HepG2 (cell line): ENCODE measurements around the gene SELENOV. TPM values are rescaled to one million over a fixed set of nuclear protein-coding genes. Genes with fewer than 3 reads are reported as not detected.

Experiments used
- ATF1 ChIP-seq: IDR thresholded peaks from 2 replicates; pipeline ENCODE4 v1.6.1; 2016; ENCODE audit warnings: mild to moderate bottlenecking, control low read depth
- ATM ChIP-seq: fragments of 450-650 bp; IDR thresholded peaks from 2 replicates; pipeline ENCODE4 v1.7.1; 2017; ENCODE audit warnings: mild to moderate bottlenecking, borderline replicate concordance
- ATRX ChIP-seq: sonication (generic); formaldehyde crosslinking; IDR thresholded peaks from 2 replicates; pipeline ENCODE4 v1.4.0; 2020; ENCODE audit warnings: missing genetic modification reagents, borderline replicate concordance
- BCLAF1 ChIP-seq: fragments of 450-650 bp; IDR thresholded peaks from 2 replicates; pipeline ENCODE4 v1.6.1; 2017; ENCODE audit warnings: mild to moderate bottlenecking
- CAMTA2 ChIP-seq: sonication (generic); formaldehyde crosslinking; IDR thresholded peaks from 2 replicates; pipeline ENCODE4 v1.4.0; 2020; ENCODE audit warnings: mild to moderate bottlenecking, missing genetic modification reagents, borderline replicate concordance
- HMG20B ChIP-seq: conservative IDR thresholded peaks from 2 replicates; pipeline ENCODE4 v1.6.1; 2016; ENCODE audit warnings: missing genetic modification reagents, missing compliant biosample characterization
- KAT2B ChIP-seq: fragments of 150-350 bp; IDR thresholded peaks from 2 replicates; pipeline ENCODE4 v1.6.1; 2014; ENCODE audit warnings: low read depth, low read length, borderline replicate concordance
- NFE2 ChIP-seq: sonication (generic); formaldehyde crosslinking; IDR thresholded peaks from 2 replicates; pipeline ENCODE4 v1.4.0; 2020; ENCODE audit warnings: missing genetic modification reagents
- PHF20 ChIP-seq: sonication (generic); formaldehyde crosslinking; IDR thresholded peaks from 2 replicates; pipeline ENCODE4 v1.5.0; 2020; ENCODE audit warnings: mild to moderate bottlenecking, missing genetic modification reagents
- REXO4 ChIP-seq: sonication (generic); formaldehyde crosslinking; IDR thresholded peaks from 2 replicates; pipeline ENCODE4 v1.8.0; 2022; ENCODE audit warnings: missing genetic modification reagents, mild to moderate bottlenecking, borderline replicate concordance
- SRF ChIP-seq: IDR thresholded peaks from 2 replicates; pipeline ENCODE4 v1.6.1; 2011; ENCODE audit warnings: mild to moderate bottlenecking, low read depth, low read length, moderate library complexity
- ZFP41 ChIP-seq: sonication (generic); formaldehyde crosslinking; IDR thresholded peaks from 2 replicates; pipeline ENCODE4 v1.4.0; 2020; ENCODE audit warnings: mild to moderate bottlenecking, missing genetic modification reagents, borderline replicate concordance
- ZNF225 ChIP-seq: sonication (generic); formaldehyde crosslinking; IDR thresholded peaks from 2 replicates; pipeline ENCODE4 v1.4.0; 2020; ENCODE audit warnings: mild to moderate bottlenecking, missing genetic modification reagents
- ZNF329 ChIP-seq: sonication (generic); formaldehyde crosslinking; IDR thresholded peaks from 2 replicates; pipeline ENCODE4 v1.9.0; 2021; ENCODE audit warnings: low read depth, mild to moderate bottlenecking, missing genetic modification reagents
- ZNF337 ChIP-seq: sonication (generic); formaldehyde crosslinking; IDR thresholded peaks from 2 replicates; pipeline ENCODE4 v1.5.1; 2020; ENCODE audit warnings: missing genetic modification reagents, low read depth, mild to moderate bottlenecking, borderline replicate concordance
- ZNF496 ChIP-seq: sonication (generic); formaldehyde crosslinking; IDR thresholded peaks from 2 replicates; pipeline ENCODE4 v1.8.1; 2023; ENCODE audit warnings: mild to moderate bottlenecking, moderate library complexity, missing genetic modification reagents; ENCODE audit not compliant: insufficient replicate concordance
- ZNF850 ChIP-seq: sonication (generic); formaldehyde crosslinking; conservative IDR thresholded peaks from 2 replicates; pipeline ENCODE4 v1.9.0; 2021; ENCODE audit warnings: mild to moderate bottlenecking, missing genetic modification reagents
- polyA plus RNA-seq, 8 experiments: library from polyadenylated mRNA; depleted of rRNA in 3 of 8; stranded (reverse) in 7 of 8; unstranded in 1 of 8; fragments of >200 nt; fragmentation: Illumina TruSeq in 4 of 8; extraction: Trizol in 4 of 8; gene quantifications; 2 replicates each; pipeline versions ENCODE4 v1.2.1 to v1.2.3, GENCODE V29; 2011 to 2016; ENCODE audit warnings: low read depth in 4 of 8, missing spikeins in 1 of 8, mixed read lengths in 1 of 8; ENCODE audit not compliant: insufficient read depth in 1 of 8
- total RNA-seq, 5 experiments: library from RNA; depleted of rRNA; stranded (reverse); fragments of >200 nt; fragmentation: Illumina TruSeq; extraction: Trizol; gene quantifications; 2 replicates each; pipeline ENCODE4 v1.2.3, GENCODE V29; 2016; ENCODE audit warnings: low read depth in 1 of 5
- TF ChIP-seq, protein P1 (sequence below): sonication (generic); formaldehyde crosslinking; IDR thresholded peaks from 2 replicates; pipeline ENCODE4 v1.9.0; 2021; ENCODE audit warnings: missing genetic modification reagents, borderline replicate concordance
- TF ChIP-seq, protein P2 (sequence below): sonication (generic); formaldehyde crosslinking; IDR thresholded peaks from 2 replicates; pipeline ENCODE4 v1.5.0; 2020; ENCODE audit warnings: missing genetic modification reagents
- TF ChIP-seq, protein P3 (sequence below): sonication (generic); formaldehyde crosslinking; IDR thresholded peaks from 2 replicates; pipeline ENCODE4 v1.4.0; 2020; ENCODE audit warnings: mild to moderate bottlenecking, missing genetic modification reagents
- TF ChIP-seq, protein P4 (sequence below): sonication (generic); formaldehyde crosslinking; IDR thresholded peaks from 2 replicates; pipeline ENCODE4 v1.4.0; 2020; ENCODE audit warnings: missing genetic modification reagents

Gene SELENOV
- total and polyA plus RNA-seq, 2 of the 13 experiments (the other 11 are each of a cell fraction or from before 2014, with no cell fraction given): not detected

GRCh38 chr19:39502640-39503417, 12.1 kb upstream of the SELENOV start (continued):
- TF ChIP-seq, protein P1, sequence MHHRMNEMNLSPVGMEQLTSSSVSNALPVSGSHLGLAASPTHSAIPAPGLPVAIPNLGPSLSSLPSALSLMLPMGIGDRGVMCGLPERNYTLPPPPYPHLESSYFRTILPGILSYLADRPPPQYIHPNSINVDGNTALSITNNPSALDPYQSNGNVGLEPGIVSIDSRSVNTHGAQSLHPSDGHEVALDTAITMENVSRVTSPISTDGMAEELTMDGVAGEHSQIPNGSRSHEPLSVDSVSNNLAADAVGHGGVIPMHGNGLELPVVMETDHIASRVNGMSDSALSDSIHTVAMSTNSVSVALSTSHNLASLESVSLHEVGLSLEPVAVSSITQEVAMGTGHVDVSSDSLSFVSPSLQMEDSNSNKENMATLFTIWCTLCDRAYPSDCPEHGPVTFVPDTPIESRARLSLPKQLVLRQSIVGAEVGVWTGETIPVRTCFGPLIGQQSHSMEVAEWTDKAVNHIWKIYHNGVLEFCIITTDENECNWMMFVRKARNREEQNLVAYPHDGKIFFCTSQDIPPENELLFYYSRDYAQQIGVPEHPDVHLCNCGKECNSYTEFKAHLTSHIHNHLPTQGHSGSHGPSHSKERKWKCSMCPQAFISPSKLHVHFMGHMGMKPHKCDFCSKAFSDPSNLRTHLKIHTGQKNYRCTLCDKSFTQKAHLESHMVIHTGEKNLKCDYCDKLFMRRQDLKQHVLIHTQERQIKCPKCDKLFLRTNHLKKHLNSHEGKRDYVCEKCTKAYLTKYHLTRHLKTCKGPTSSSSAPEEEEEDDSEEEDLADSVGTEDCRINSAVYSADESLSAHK (CRISPR knock-in tag): peak; percentile 72; the same call in 1 of the 2 replicates
- no peak for TF ChIP-seq SRF
- no peak for TF ChIP-seq BCLAF1
- TF ChIP-seq, protein P2, sequence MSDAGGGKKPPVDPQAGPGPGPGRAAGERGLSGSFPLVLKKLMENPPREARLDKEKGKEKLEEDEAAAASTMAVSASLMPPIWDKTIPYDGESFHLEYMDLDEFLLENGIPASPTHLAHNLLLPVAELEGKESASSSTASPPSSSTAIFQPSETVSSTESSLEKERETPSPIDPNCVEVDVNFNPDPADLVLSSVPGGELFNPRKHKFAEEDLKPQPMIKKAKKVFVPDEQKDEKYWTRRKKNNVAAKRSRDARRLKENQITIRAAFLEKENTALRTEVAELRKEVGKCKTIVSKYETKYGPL: peak; percentile 86
- peak; percentile 93; the same call in 1 of the 2 replicates for TF ChIP-seq ZNF337
- TF ChIP-seq ZNF850 (CRISPR knock-in tag): 0 out of 2 replicates have a peak, but pooled peaks have one; percentile 46
- TF ChIP-seq PHF20: peak; percentile 56
- peak; percentile 96 for TF ChIP-seq ZNF225
- TF ChIP-seq ZNF496 (CRISPR knock-in tag): peak; percentile 80
- TF ChIP-seq REXO4 (CRISPR knock-in tag): peak; percentile 95
- TF ChIP-seq ATRX (CRISPR knock-in tag): no peak
- no peak for TF ChIP-seq HMG20B
- no peak for TF ChIP-seq ATM
- TF ChIP-seq ATF1: no peak
- TF ChIP-seq, protein P3, sequence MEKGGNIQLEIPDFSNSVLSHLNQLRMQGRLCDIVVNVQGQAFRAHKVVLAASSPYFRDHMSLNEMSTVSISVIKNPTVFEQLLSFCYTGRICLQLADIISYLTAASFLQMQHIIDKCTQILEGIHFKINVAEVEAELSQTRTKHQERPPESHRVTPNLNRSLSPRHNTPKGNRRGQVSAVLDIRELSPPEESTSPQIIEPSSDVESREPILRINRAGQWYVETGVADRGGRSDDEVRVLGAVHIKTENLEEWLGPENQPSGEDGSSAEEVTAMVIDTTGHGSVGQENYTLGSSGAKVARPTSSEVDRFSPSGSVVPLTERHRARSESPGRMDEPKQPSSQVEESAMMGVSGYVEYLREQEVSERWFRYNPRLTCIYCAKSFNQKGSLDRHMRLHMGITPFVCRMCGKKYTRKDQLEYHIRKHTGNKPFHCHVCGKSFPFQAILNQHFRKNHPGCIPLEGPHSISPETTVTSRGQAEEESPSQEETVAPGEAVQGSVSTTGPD: no peak
- no peak for TF ChIP-seq KAT2B
- TF ChIP-seq CAMTA2 (CRISPR knock-in tag): peak; percentile 93; the same call in 1 of the 2 replicates
- TF ChIP-seq ZFP41 (CRISPR knock-in tag): peak; percentile 98
- TF ChIP-seq NFE2 (CRISPR knock-in tag): no peak
- peak; percentile 86; the same call in 1 of the 2 replicates for TF ChIP-seq ZNF329
- TF ChIP-seq, protein P4, sequence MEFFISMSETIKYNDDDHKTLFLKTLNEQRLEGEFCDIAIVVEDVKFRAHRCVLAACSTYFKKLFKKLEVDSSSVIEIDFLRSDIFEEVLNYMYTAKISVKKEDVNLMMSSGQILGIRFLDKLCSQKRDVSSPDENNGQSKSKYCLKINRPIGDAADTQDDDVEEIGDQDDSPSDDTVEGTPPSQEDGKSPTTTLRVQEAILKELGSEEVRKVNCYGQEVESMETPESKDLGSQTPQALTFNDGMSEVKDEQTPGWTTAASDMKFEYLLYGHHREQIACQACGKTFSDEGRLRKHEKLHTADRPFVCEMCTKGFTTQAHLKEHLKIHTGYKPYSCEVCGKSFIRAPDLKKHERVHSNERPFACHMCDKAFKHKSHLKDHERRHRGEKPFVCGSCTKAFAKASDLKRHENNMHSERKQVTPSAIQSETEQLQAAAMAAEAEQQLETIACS (CRISPR knock-in tag): peak; percentile 99
